LNCAP (cell line): Measurements from ENCODE around the gene CDV3.

Experiments used
- TF ChIP-seq, protein P1 (sequence below): fragments of 450-650 bp; IDR thresholded peaks from 2 replicates; pipeline ENCODE4 v1.5.1; 2017; ENCODE audit warnings: mild to moderate bottlenecking

Gene CDV3

DNA sequence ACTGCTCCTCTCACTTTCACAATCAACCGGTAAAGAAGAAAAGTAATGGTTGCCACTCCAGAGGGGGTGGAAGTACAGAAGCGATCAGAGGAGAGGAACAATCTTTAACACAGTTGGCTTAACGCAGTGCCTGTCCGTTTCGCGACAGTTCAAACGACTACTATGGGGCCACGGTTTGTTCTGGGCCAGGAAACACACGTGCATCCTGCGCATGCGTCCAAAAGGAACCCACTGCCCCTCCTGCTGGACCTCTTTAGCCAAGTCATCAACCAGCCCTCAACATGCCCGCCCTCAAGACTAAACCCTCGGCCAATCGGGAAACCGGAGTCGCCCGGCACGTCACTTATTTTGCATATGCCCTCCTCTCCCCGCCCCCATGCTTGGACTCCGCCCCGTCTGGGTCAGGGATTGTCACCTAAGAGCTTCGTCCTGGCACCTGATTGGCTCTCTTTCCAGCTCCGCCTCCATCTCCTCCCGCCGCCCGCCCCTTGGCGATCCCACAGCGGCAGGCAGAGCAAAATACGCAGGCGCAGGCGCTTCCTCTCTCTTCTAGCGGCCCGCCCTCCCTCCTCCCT is 345 bp upstream of the CDV3 start:
- TF ChIP-seq, protein P1, sequence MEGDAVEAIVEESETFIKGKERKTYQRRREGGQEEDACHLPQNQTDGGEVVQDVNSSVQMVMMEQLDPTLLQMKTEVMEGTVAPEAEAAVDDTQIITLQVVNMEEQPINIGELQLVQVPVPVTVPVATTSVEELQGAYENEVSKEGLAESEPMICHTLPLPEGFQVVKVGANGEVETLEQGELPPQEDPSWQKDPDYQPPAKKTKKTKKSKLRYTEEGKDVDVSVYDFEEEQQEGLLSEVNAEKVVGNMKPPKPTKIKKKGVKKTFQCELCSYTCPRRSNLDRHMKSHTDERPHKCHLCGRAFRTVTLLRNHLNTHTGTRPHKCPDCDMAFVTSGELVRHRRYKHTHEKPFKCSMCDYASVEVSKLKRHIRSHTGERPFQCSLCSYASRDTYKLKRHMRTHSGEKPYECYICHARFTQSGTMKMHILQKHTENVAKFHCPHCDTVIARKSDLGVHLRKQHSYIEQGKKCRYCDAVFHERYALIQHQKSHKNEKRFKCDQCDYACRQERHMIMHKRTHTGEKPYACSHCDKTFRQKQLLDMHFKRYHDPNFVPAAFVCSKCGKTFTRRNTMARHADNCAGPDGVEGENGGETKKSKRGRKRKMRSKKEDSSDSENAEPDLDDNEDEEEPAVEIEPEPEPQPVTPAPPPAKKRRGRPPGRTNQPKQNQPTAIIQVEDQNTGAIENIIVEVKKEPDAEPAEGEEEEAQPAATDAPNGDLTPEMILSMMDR: no peak

DNA sequence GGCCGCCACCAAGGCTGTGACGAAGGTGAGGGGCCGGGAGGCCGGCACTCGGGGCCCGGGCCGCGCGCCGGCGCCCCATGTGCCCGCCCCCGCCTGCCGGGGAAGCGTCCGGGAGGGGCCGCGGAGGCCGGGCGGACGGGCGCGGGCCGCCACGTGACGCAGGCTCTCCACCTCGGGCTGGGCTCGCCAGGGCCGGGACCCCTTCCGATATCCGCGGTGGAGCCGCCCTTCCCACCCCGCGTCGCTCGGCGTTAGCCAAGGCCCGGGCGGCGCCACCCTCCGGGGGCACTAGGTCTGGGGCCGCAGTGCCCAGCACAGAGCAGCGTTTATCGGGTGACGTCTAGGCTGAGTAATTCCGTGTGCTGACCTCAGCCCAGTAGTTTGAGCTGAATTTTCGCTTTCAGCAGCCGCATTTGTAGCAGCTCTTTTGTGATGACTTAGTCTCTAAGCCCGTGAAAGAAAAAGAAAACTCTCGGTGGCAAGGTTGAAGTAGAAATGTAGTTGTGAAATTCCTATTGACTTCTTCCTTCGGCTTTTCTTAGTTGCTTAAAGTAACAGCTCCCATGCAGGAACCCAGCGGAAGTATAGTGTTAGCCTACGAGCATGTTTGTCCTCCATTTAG is 885 bp downstream of the CDV3 start:
- TF ChIP-seq, protein P1: no peak

DNA sequence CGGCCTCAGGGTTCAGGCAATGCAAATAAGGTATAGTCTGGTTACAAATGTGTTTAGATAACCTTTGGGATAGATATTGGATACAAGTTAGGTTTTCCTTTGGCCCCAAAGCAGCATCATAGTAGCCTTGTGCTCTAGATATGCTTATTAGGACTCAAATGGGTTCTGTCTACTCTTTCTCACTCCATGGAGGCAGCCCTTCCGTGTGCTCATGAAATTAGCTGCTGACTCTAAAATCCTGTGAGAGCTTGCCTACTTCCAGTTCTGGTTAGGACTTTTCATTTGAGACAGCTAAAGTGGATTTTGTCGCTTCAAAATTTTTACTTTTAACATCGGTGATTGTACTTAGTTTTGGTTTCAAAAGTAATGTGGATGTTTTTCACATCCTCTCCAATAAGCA is 1.6 kb downstream of the CDV3 start:
- TF ChIP-seq, protein P1: no peak

DNA sequence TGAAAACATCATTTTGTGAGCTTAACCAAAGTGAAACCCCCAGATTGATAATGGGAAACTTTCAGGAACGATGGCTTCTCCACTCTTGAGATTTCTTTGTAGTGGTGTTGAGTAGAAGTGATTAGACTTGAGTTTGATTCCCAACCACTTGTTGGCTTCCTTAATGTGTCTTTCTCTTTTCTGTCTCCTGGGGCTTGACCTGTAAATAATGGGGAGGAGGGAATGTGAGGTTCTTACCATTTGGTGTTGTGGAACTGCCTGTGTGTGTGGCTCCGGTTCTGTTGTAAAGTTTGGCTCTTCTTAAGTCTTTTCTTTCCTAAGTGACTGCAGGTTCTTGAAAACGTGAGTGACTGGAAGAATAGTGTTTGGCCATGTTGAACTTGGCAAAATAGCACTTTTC is 2.7 kb downstream of the CDV3 start:
- TF ChIP-seq, protein P1: no peak

DNA sequence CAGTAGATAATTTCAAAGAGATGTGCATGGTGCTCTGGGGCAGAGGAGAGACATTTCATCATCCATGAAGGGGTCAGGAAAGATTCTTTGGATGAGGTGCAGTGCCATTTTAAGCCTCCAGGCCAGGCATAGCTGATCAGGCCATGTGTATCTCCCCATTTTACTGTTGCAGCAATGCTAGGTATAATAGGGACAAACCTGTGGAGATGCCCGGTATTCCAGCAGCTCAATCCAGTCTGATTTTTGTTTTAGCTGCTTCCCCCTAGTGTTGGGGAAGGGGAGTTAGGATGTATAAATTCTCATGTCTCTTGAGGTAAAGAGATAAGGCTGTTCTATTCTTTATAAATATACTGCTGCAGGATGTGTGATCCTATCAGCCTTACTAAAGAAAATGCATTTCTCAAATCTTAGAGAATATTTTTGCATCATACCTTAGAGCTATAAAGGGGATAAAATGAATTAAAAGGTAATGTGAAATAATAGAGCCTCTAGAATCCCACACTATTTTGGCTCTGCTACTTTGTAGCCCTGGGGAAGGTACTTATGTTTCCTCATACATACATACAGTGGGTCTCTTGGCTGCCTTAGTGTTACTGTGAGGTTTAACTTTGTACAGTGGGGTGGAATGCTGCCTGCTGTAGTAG is 5.2 kb downstream of the CDV3 start:
- TF ChIP-seq, protein P1: peak; percentile 56

DNA sequence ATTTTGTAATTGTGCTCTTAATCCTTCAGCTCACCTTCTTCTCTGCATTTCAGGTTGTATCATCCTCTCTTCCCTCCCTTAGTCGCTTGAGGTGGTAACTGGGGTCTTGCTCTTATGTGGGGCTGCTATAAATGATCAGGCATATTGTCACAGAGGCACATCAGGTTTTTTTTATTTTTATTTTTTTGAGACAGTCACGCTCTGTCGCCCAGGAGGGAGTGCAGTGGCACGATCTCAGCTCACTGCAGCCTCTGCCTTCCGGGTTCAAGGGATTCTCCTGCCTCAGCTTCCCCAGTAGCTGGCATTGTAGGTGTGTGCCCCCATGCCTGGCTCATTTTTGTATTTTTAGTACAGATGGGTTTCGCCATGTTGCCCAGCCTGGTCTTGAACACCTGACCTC is 9.9 kb downstream of the CDV3 start:
- TF ChIP-seq, protein P1: no peak

DNA sequence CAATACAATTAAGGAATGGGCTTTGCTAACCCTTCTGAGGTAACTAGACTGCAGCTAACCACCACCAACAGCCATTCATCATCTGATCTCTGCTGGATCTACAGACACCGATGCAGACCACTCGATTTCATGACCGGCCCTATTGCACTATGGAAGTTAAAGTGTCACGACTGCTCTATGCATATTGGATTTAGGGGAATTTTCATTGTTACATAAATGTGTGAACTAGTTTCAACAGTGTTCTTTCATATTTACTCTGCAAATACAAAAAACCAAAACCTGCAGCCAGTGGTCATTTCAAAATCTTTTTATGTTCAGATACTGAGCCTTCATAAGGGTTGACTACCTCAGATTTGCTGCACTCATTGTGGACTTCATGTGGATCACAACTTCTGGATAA is 14.5 kb downstream of the CDV3 start:
- TF ChIP-seq, protein P1: no peak
